Measurements from ENCODE around the gene RNF227. TPM values are rescaled to one million over a fixed set of nuclear protein-coding genes. Genes with fewer than 3 reads are reported as not detected.

The RNF227 gene
- total and polyA plus RNA-seq, 2 of the 13 experiments (the other 11 are each of a cell fraction or from before 2014, with no cell fraction given): 0.20 to 0.79 TPM

- TF ChIP-seq ZBTB3 (CRISPR knock-in tag; IDR thresholded peaks at IDR 0.05; ENCODE audit: borderline replicate concordance, low read depth) (no peak), HDAC6 (IDR thresholded peaks at IDR 0.05; ENCODE audit: low read depth, low read length) (no peak), CHCHD3 (CRISPR knock-in tag; IDR thresholded peaks at IDR 0.05) (peak; percentile 55; the same call in 1 of the 2 replicates), FOXP1 (IDR thresholded peaks at IDR 0.05) (no peak), FOXP1 (CRISPR knock-in tag; IDR thresholded peaks at IDR 0.05) (no peak), ZNF777 (CRISPR knock-in tag; IDR thresholded peaks at IDR 0.05) (peak; percentile 64; the same call in 1 of the 2 replicates), MYPOP (CRISPR knock-in tag; IDR thresholded peaks at IDR 0.05) (peak; percentile 77; the same call in 1 of the 2 replicates), KMT2A (CRISPR knock-in tag; IDR thresholded peaks at IDR 0.05) (peak; percentile 65; the same call in 1 of the 2 replicates), TFDP1 (CRISPR knock-in tag; IDR thresholded peaks at IDR 0.05; ENCODE audit: borderline replicate concordance) (peak; percentile 91; the same call in 1 of the 2 replicates), HIVEP1 (CRISPR knock-in tag; IDR thresholded peaks at IDR 0.05) (no peak), ZNF839 (CRISPR knock-in tag; IDR thresholded peaks at IDR 0.05; ENCODE audit: borderline replicate concordance) (0 out of 2 replicates have a peak, but pooled peaks have one; percentile 40), NKX3-1 (CRISPR knock-in tag; IDR thresholded peaks at IDR 0.05) (peak; percentile 86; the same call in 1 of the 2 replicates), REXO4 (CRISPR knock-in tag; IDR thresholded peaks at IDR 0.05; ENCODE audit: borderline replicate concordance) (peak; percentile 80; the same call in 1 of the 2 replicates), ZNF143 (CRISPR knock-in tag; IDR thresholded peaks at IDR 0.05) (no peak), ZNF768 (CRISPR knock-in tag; IDR thresholded peaks at IDR 0.05) (no peak; the same call in 1 of the 2 replicates), NFYB (CRISPR knock-in tag; IDR thresholded peaks at IDR 0.05) (0 out of 2 replicates have a peak, but pooled peaks have one; percentile 27), TEAD2 (CRISPR knock-in tag; IDR thresholded peaks at IDR 0.05) (peak; percentile 97), UBTF (CRISPR knock-in tag; IDR thresholded peaks at IDR 0.05) (no peak), SAFB2 (CRISPR knock-in tag; IDR thresholded peaks at IDR 0.05; ENCODE audit: borderline replicate concordance, low read depth) (no peak), ISX (CRISPR knock-in tag; conservative IDR thresholded peaks at IDR 0.05) (0 out of 2 replicates have a peak, but pooled peaks have one; percentile 79), MZF1 (CRISPR knock-in tag; IDR thresholded peaks at IDR 0.05; ENCODE audit: borderline replicate concordance) (no peak), ZNF788 (CRISPR knock-in tag; IDR thresholded peaks at IDR 0.05; ENCODE audit: borderline replicate concordance) (peak; percentile 49; the same call in 1 of the 2 replicates), ZBTB10 (CRISPR knock-in tag; IDR thresholded peaks at IDR 0.05; ENCODE audit: borderline replicate concordance) (peak; percentile 66; the same call in 1 of the 2 replicates)
These were observed at the start of gene RNF227 (continued) for GRCh38 chr17:7915611-7916384.
